Measurements from ENCODE around the gene CHIC1. TPM values are rescaled to one million over a fixed set of nuclear protein-coding genes. Genes with fewer than 3 reads are reported as not detected.

CHIC1 gene
- total and polyA plus RNA-seq, 10 of the 15 experiments (the other 5 are each of a cell fraction or from before 2014, with no cell fraction given): 0.72 to 7.6 (median 3.8) TPM

- no peak for TF ChIP-seq TCF3 (IDR thresholded peaks at IDR 0.05; ENCODE audit: borderline replicate concordance, insufficient read depth, low read depth, low read length)
- TF ChIP-seq MYB (IDR thresholded peaks at IDR 0.05; ENCODE audit: borderline replicate concordance, low read depth, low read length): no peak
Observed at GRCh38 chrX:73561801-73562200, 1.2 kb upstream of the CHIC1 start (continued).

GRCh38 chrX:73562458-73562857 is 539 bp upstream of the CHIC1 start:
- TF ChIP-seq, protein P1, sequence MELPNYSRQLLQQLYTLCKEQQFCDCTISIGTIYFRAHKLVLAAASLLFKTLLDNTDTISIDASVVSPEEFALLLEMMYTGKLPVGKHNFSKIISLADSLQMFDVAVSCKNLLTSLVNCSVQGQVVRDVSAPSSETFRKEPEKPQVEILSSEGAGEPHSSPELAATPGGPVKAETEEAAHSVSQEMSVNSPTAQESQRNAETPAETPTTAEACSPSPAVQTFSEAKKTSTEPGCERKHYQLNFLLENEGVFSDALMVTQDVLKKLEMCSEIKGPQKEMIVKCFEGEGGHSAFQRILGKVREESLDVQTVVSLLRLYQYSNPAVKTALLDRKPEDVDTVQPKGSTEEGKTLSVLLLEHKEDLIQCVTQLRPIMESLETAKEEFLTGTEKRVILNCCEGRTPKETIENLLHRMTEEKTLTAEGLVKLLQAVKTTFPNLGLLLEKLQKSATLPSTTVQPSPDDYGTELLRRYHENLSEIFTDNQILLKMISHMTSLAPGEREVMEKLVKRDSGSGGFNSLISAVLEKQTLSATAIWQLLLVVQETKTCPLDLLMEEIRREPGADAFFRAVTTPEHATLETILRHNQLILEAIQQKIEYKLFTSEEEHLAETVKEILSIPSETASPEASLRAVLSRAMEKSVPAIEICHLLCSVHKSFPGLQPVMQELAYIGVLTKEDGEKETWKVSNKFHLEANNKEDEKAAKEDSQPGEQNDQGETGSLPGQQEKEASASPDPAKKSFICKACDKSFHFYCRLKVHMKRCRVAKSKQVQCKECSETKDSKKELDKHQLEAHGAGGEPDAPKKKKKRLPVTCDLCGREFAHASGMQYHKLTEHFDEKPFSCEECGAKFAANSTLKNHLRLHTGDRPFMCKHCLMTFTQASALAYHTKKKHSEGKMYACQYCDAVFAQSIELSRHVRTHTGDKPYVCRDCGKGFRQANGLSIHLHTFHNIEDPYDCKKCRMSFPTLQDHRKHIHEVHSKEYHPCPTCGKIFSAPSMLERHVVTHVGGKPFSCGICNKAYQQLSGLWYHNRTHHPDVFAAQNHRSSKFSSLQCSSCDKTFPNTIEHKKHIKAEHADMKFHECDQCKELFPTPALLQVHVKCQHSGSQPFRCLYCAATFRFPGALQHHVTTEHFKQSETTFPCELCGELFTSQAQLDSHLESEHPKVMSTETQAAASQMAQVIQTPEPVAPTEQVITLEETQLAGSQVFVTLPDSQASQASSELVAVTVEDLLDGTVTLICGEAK (IDR thresholded peaks at IDR 0.05; ENCODE audit: borderline replicate concordance): peak; percentile 10; the same call in 1 of the 2 replicates
- TF ChIP-seq ZNF687 (IDR thresholded peaks at IDR 0.05): no peak
- peak overlapping the region; percentile 48; the same call in 1 of the 2 replicates for H3K27ac ChIP-seq (ENCODE audit: control insufficient read depth, insufficient read depth)
- in situ Hi-C loops (cut with MboI): no loop called here
- H4K20me1 ChIP-seq (ENCODE audit: control insufficient read depth, insufficient read depth): no peaks in the 10 kb centered on the region
- SMC1A ChIA-PET (ENCODE audit: uncharacterized antibody, unreplicated experiment): interaction anchor here (0.7 kb wide), 1 partner anchor 18 kb away, joined by 3 read pairs; no protein-coding TSS in a partner anchor
- POLR2A ChIA-PET: no interaction called here
- intact Hi-C loops (cut with micrococcal nuclease; ENCODE audit: unreplicated experiment): no loop called here
- no peaks in the 10 kb centered on the region for H3K4me1 ChIP-seq (ENCODE audit: control insufficient read depth, insufficient read depth, low read length)
- CTCF ChIA-PET: no interaction called here
- peak; percentile 11; the same call in 1 of the 3 replicates for ATAC-seq
- H2AFZ ChIP-seq (ENCODE audit: control insufficient read depth, low read depth, low read length): peak overlapping the region; percentile 37
- H3K79me2 ChIP-seq (ENCODE audit: control insufficient read depth, insufficient read depth, low read length): peaks cover 5% of the 10 kb centered on the region
- BruUV-seq (replicated peaks): TSS peak; percentile 83
- 36% methylated on average over 3 of the region's 3 CpGs for WGBS (ENCODE audit: insufficient coverage, insufficient replicate concordance, low lambda C conversion rate, missing lambda C conversion rate)
- no peaks in the 10 kb centered on the region for H3K27me3 ChIP-seq (replicated peaks in 1 of 2; ENCODE audit: control insufficient read depth in 2 of 2, insufficient read depth in 2 of 2, low read length in 1 of 2)
- H3K4me2 ChIP-seq (ENCODE audit: control insufficient read depth, insufficient read depth): peak overlapping the region; percentile 21; the same call in 1 of the 2 replicates
- DNase-seq (ENCODE audit: low read depth, low spot score): peak; percentile 1
- FAIRE-seq: no peak
- peak overlapping the region; percentile 64 for H3K9ac ChIP-seq (ENCODE audit: control insufficient read depth, insufficient read depth, low read length)
- H3K4me3 ChIP-seq: peak overlapping the region; percentile 65
- H3K9me3 ChIP-seq (replicated peaks; ENCODE audit: control insufficient read depth, insufficient read depth, low read length): no peaks in the 10 kb centered on the region
- no peaks in the 10 kb centered on the region for H3K36me3 ChIP-seq (ENCODE audit: control insufficient read depth in 2 of 2, insufficient read depth in 2 of 2, low read length in 1 of 2)
- RAD21 ChIA-PET (ENCODE audit: unreplicated experiment): no interaction called here

Data from GM12878 (cell line).